ENCODE results near the gene PYROXD2.

PYROXD2 gene

DNA sequence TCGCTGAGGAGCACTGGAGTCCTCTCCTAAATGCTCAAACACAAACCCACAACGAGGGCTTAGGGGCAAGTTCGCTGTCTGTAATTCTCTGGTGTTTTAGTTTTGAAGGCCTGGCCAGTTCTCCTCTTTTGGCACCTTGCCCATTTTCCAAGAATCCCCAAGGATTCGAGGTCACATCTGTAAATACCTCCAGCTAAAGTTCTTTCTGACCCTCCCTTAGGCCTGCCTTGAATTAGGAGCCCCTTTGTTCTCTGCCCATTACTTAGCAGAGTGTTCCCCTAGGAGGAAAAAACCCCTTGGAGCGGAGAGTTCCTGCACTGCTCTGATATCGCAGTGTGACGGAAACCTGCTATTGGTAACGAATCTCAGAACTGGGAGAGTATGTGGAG is 743 bp upstream of the PYROXD2 start:
- TF ChIP-seq, protein P1, sequence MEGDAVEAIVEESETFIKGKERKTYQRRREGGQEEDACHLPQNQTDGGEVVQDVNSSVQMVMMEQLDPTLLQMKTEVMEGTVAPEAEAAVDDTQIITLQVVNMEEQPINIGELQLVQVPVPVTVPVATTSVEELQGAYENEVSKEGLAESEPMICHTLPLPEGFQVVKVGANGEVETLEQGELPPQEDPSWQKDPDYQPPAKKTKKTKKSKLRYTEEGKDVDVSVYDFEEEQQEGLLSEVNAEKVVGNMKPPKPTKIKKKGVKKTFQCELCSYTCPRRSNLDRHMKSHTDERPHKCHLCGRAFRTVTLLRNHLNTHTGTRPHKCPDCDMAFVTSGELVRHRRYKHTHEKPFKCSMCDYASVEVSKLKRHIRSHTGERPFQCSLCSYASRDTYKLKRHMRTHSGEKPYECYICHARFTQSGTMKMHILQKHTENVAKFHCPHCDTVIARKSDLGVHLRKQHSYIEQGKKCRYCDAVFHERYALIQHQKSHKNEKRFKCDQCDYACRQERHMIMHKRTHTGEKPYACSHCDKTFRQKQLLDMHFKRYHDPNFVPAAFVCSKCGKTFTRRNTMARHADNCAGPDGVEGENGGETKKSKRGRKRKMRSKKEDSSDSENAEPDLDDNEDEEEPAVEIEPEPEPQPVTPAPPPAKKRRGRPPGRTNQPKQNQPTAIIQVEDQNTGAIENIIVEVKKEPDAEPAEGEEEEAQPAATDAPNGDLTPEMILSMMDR (IDR thresholded peaks at IDR 0.05; ENCODE audit: low read depth, low read length), result no peak
- peak in 1 of 2 donors; percentile 33 for DNase-seq (ENCODE audit: low read depth in 2 of 2)
- no peak overlapping the region for H3K4me3 ChIP-seq (replicated peaks in 1 of 2; ENCODE audit: low read depth in 2 of 2, low read length in 2 of 2)

DNA sequence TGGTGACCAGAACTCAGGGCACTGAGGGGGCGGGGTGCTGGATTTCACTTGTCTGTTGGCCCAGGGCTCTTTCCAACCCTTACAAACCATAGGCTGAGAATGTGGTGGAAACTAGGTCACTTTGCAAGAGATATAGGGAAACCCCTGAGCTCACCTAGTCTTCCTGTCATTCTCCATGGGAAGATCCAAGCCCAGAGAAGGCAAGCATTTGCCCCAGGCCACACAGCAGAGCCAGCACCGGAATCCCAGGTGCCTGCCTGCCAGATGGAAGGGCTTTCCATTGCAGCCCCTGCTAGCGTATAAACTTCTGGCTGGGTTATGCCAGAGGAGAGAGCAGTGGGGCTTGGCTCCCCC is 427 bp downstream of the PYROXD2 start:
- DNase-seq (ENCODE audit: low read depth in 2 of 2), result peak in 1 of 2 donors; percentile 5
- H3K4me3 ChIP-seq (replicated peaks in 1 of 2; ENCODE audit: low read depth in 2 of 2, low read length in 2 of 2), result peak overlapping the region; percentile 61 to 74
- TF ChIP-seq, protein P1 (IDR thresholded peaks at IDR 0.05; ENCODE audit: low read depth, low read length), result no peak

DNA sequence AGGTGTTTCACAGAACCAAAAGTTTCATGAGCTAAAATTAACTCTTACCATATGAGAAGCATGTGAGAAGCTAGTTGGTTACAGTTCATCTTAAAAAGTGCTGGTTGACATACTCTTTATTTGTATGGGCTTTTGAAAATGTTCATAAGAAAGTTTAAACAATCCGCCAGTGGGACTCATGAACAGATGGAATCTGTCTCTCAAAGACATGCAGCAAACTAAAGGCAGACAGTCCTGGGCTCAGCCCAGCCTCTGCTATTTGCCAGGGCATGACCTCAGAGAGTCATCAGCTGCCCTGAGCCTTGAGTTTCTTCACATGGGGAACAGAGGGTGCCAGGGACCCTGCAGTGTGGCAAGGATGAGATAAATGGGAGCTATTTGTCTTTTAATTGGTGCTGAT is 3.2 kb downstream of the PYROXD2 start:
- TF ChIP-seq, protein P1 (IDR thresholded peaks at IDR 0.05; ENCODE audit: low read depth, low read length), result no peak
- peak; percentile 15 to 22 for DNase-seq (ENCODE audit: low read depth in 2 of 2)
- no peak overlapping the region for H3K4me3 ChIP-seq (replicated peaks in 1 of 2; ENCODE audit: low read depth in 2 of 2, low read length in 2 of 2)

DNA sequence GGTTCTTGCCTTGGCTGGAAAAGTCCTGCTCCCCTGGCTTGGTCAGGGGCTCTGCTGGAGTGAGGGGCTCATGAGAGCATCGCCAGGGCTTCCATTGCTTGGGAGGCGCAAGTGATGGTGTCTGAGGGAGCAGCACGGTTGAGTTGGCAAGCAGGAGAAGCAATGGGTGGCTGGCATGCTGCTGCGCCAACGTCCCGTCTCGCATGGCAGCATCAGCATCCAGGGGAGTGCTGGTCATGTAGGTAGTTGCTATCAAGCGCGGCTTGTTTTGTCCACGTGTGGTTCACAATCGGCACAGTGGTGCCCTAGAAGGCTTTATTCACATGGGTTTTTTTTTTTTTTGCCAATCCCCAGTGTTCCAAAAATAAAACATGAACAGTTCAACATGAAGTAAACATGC is 3.8 kb downstream of the PYROXD2 start:
- TF ChIP-seq, protein P1 (IDR thresholded peaks at IDR 0.05; ENCODE audit: low read depth, low read length), result no peak
- DNase-seq (ENCODE audit: low read depth in 2 of 2), result no peak
- H3K4me3 ChIP-seq (replicated peaks in 1 of 2; ENCODE audit: low read depth in 2 of 2, low read length in 2 of 2), result no peak overlapping the region

DNA sequence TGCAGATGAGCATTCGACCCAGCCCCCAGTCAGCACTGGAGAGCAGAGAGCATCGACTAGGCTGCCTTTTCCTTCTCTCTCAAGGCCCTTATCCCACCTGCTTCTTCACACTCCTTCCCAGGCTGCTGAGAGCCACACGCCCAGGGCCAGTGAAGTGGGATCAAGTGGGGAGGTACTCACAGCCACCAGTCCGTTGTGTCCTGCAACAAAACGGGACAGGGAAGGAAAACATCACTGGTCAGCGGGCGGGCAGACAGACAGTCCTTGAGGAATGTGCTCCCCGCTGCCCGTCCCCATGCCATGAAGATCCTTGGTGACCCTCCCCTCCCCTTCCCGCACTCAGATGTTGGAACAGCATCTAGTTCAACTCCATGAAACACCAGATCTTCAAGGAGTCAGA is 4.2 kb downstream of the PYROXD2 start:
- no peak for DNase-seq (ENCODE audit: low read depth in 2 of 2)
- TF ChIP-seq, protein P1 (IDR thresholded peaks at IDR 0.05; ENCODE audit: low read depth, low read length), result no peak
- H3K4me3 ChIP-seq (replicated peaks in 1 of 2; ENCODE audit: low read depth in 2 of 2, low read length in 2 of 2), result no peak overlapping the region

DNA sequence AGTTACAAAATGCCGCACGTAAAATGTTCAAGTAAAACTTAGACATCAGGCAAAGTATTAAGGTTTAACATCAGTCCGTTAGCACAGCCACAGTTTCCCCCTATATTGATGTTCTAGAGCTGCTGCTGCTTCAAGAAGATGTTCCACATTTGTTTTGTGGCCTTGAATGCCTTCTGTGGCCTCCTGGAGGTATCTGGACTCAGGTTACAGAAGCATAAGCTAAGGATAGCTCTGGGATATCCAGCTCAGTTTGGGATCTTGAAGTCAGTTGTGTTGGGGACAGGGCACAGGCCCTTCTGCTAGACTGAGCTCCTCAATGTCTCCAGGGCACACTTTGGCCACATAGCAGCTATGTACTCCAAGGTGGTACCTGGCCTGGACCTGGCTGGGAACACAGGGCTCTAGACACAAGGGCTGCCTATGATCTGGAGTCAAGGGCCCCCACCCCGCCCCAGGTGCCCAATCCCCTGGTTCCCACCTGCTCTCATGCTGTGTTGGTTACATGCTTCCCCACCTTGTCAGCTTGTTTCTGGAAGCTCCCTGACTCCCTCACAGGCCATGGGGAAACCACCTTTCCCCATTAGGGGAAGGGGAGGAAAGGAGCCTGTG is 4.7 kb downstream of the PYROXD2 start:
- TF ChIP-seq, protein P1 (IDR thresholded peaks at IDR 0.05; ENCODE audit: low read depth, low read length), result no peak
- no peak for DNase-seq (ENCODE audit: low read depth in 2 of 2)
- H3K4me3 ChIP-seq (replicated peaks in 1 of 2; ENCODE audit: low read depth in 2 of 2, low read length in 2 of 2), result no peak overlapping the region

DNA sequence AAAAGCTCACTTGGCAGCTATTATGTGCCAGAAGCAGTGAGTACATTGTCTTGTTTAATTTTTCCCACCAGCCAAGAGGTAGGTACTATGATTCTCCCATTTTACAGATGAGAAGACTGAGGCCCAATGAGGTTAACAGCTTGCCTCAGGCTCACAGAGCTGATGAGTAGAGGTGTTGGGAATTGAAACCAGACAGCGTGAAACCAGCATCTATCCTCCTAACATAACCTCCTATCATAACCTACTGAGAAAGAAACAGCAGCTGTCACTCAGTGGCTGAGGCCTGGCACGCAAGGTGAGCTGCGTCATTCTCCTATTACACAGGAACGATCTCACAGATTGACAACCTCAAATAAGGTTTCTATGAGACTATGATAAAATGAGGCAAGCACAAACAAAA is 6.2 kb downstream of the PYROXD2 start:
- DNase-seq (ENCODE audit: low read depth in 2 of 2), result no peak

More for the DNA sequence above, 6.2 kb downstream of the PYROXD2 start:
- H3K4me3 ChIP-seq (replicated peaks in 1 of 2; ENCODE audit: low read depth in 2 of 2, low read length in 2 of 2), result no peak overlapping the region
- TF ChIP-seq, protein P1 (IDR thresholded peaks at IDR 0.05; ENCODE audit: low read depth, low read length), result no peak

Measured in cardiac fibroblast (primary cell).